NCI-H1436 (cell line): ENCODE results near the gene ST7.
A peak's percentile ranks its signal among the peaks of the same experiment; 100 is the strongest.
"Not testable (repeated sequence)": the region's sequence is repeated elsewhere in the genome, so short reads cannot be mapped to it uniquely, and the experiment has no call there.

Experiments used
- DNase-seq: peaks from one replicate; lab custom pipeline; 2025; lab: John Stamatoyannopoulos, UW

Gene ST7

GRCh38 chr7:117009705-117010361 lies 56.5 kb downstream of the ST7 start:
- DNase-seq, result no peak

DNA sequence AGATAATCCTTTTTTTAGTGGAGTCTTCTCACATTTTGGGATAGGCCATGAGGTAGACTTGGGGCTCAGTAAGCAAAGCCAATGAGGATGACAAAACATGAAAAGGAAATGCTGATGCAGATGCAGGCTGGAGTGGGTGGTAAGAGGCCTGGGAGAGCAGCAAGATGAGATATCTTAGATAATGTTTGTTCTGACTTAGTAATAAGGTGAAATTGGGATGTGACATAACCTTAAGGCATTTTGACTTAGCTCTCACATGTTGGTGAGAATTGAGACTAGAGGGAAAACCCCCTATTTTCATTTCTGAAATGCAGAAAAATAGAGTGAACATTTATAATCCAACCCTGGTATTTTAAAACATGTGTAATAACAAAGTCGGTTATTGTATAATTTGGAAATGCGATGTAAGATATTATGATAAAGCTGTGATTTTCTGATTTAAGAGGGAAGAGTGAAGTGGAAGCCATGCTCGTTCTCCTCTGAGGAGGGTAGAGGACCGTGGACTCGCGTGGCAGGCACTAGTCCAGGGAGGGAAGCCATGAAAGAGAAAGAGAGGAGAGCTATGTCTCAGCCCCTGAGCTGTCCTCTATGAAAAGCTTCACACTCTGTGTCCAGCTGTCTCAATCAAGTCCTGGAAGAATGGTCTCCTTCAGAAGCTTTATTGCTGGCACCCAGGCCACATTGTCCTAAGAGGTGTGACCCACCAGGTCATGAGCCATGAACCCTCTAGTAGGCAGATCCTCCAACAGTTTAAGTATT lies 57.3 kb downstream of the ST7 start:
- DNase-seq, result no peak

- DNase-seq, result no peak
These were observed 58.3 kb downstream of the ST7 start for GRCh38 chr7:117011419-117012260.

DNA sequence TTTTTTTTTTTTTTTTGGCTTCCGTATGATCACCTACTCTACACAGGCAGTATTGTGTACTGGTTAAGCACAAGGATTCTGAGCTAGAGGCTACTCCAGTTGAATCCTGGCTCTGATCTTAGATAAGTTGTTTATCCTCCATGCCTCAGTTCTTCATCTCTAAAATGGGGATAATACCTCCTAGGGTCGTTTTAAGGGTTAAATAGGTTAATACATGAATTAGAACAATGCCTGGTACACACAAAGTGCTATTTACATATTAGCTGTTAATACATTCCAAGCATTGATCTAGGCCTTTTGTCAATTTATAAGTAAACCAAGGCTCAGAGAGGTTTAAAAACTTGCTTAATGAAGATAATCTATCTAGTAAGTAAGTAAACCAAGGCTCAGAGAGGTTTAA lies 59.0 kb downstream of the ST7 start:
- DNase-seq, result no peak

DNA sequence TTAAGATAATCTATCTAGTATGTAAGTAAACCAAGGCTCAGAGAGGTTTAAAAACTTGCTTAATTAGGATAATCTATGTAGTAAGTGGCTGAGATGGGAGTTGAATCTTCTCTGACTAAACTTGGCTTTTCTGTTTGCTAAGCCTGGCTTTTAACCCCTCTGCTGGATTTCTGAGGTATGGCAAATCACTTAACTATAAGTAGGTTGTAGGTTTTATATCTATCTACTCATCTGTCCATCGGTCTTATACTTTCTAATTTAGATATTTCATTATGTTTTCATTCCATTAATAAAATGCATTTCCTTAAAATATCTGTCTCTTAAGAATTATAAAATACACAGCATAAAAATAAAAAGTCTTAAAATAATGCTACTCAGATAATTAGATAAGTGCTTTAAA lies 59.4 kb downstream of the ST7 start:
- no peak for DNase-seq

DNA sequence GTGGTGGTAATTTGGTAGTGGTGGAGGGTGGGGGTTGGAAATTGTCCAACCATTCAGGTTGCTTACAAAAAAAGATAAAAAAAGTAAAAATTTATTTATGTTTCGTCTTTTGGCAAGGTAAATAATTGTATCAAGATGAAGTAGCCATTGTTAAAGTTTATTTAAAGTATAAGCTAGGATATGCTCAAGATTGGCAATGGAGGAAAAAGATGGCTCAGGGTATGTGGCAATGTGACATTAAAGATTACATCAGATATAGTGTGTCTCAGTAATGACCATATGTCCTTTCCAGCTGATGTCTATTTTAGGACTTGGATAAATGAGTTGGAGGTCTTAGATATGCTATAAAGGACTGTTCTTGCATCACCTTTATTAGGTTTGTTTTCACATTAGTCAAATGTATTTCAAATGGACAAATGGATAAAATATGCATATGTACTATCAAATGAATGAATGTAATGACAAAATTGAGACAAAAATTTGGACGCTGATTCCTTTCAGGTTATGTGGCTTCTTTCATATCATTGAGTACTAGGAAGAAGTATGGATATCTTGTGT lies 60.9 kb downstream of the ST7 start:
- no peak for DNase-seq

DNA sequence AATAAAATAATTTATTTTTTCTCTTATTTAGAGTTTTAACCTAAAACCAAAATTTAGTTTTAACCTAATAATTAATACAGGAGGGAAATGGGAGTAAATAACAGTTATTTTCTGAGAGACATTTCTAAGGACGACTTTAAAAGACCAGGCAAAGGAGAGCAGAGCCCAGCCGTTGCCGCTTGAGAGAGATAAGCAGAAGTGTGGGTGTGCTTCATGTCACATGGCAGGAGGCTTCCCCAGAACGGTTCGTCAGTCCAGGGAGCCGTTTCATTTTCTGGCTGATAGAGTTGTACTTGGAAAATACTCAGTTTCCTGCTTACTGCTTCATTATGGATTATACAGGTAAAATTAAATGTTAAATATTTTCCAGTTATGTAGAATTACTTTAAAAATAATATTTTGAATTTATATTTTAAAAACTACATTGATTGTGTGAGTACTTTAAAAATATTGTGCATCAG lies 61.4 kb downstream of the ST7 start:
- no peak for DNase-seq

DNA sequence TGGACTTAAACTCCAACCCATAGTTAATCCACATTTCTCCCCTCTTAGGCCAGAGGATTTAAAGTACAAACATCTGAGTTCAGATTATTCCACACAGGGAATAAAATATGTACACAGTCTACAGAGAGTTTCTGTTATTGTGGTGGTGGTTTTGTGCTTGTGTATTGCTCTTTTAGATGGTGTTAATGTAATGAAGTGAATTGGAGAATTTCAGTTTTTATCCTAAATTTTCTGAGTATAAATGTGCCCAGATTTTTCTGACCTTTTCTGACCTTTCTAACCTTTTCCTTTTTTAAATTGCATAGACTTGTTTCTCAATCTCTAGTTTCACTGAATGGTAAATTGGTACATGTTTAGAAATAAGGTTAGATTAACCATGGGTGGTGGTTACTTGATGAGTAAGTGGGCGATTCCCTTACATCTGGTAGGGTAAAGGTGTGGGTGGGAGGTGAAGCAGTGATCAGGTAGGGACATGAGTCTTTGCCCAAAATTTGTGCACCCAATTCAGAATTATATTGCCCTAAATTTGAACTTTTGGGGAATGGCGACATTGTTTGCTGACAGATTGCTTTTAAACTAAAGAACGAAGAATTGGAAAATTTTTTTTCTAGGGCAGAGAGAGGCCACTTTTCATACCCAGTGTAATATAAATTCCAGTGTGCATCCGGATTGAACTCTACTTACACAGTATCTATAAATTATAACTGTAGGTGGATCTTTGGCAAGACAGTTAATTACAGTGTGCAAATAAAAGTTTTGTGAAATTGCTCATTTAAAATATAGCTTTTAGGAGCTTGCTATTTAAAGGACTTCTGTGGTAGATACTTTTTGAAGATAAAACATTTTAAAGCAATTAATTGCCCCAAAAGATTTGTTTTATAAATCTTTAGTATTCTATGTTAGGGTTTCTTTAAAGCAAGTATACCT lies 62.2 kb downstream of the ST7 start:
- no peak for DNase-seq

DNA sequence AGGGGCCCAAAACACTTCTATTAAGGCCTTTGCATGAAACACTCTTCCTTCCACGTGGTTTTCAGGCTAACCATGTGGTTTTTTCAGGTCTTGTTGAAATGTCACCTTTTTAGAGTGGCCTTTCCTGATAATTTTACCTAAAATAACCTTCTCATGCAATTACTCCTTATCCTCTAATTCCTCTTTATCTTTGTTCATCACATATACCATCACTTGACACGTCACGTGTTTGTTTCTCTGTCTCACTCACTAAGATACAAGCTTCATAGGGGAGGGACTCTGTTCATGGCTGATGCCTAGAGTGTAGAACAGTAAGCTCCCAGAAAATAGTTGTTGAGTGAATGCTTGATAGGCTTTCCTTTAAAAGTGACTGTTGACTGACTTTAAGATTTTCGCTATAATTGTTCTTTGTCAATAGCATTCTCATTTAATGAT lies 63.7 kb downstream of the ST7 start:
- no peak for DNase-seq

- no peak for DNase-seq
These were observed 64.5 kb downstream of the ST7 start for GRCh38 chr7:117017702-117018266.

DNA sequence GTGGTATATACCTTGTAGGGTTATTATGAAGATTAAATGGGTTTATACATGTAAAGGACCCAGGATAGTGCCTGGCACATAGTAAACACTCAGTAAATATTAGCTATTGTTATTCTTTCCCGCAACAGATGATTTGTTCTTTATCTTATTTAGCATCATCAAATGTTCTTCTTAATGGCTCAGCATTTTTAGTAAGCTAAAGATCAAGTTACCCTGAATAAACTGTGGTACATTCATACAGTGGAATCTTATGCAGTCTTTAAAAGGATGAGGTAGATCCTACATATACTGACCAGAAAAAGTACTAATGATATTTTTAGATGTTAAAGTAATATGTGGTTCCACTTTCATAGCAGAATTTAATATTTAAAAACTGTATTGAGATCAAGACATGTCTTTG lies 65.4 kb downstream of the ST7 start:
- DNase-seq, result no peak

DNA sequence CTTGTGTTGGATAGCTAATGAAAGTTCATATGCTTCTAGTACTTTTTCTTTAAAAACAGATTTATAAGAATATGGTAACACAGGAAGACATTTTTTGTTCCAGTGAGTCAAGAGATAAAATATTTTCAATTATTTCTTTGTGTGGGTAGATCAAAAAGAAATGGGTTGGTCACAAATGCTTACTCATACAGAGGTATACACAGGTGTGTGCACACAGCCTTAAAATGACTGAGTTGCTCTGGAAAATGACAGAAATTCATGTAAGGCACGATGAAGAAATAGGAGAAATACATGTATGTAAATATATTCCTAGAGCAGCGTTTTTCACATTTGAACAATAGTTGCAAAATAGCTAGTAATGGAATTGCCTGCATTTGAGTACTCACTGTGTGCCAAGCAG lies 66.0 kb downstream of the ST7 start:
- DNase-seq, result no peak

GRCh38 chr7:117019786-117020590 lies 66.7 kb downstream of the ST7 start:
- peak; percentile 81 for DNase-seq

GRCh38 chr7:117020591-117020973 lies 67.3 kb downstream of the ST7 start:
- DNase-seq, result no peak

DNA sequence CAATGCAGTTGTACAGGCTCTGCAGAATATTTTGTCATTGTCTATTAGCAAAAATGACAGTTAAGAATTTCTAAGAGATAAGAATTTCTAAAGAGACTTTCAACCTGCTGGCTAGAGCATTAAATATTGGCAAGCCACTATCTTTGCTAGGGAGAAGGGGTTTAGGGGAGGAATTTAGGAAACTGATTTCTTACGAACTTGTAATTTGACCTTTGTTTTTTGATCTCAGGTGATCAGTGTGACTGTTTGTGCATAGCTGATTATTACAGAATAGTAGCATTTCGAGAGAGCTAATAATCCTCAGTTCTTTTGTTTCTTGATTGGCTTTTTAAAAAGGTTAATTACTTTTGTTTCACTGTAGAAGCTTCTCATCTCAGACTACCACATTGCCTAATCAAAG lies 68.1 kb downstream of the ST7 start:
- DNase-seq, result no peak

DNA sequence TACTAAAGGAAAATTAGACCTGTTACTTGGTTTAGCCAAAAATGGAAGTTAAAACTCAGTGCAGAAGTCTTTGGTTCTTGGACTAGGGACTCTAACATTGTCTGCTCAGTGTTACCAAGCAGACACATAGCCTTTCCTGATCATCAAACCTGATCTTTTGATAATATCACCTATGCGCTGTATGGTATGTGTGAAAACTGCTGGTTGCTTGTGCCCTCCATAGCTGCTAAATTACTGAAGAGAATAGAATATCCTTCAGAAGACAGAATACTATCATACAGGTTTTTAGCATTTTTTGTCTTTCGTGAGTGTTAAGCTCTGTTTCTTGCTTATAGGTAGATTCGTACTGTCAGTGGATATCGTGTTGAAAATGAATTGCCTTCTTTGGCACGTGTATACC lies 68.7 kb downstream of the ST7 start:
- no peak for DNase-seq

DNA sequence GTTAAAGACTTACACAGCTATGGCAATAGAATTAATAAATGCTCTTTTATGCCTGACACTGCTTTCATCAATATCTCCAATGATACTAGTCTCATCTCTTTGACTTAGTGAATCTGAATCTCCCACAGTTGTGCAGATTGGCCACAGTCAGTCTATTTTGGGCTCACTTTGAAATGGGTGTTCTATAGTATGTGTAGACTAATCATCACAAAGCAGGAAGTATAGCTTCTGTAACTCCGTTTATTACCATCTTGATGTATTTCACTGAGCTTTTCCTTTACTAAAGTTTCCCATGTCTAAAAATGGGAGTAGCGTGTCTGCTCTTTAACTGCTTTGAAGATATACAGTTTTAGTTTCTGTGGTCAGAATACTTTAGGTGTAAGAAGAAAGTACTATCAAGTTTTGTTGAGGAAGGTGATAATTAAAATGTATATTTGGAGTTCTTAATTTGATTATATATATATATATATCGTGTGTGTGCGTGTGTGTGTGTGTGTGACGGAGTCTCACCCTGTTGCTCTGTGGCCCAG lies 70.1 kb downstream of the ST7 start:
- DNase-seq, result no peak

GRCh38 chr7:117024811-117025210 lies 71.5 kb downstream of the ST7 start:
- DNase-seq, result no peak

- no peak for DNase-seq
These were observed 72.6 kb downstream of the ST7 start for GRCh38 chr7:117025891-117026290.

DNA sequence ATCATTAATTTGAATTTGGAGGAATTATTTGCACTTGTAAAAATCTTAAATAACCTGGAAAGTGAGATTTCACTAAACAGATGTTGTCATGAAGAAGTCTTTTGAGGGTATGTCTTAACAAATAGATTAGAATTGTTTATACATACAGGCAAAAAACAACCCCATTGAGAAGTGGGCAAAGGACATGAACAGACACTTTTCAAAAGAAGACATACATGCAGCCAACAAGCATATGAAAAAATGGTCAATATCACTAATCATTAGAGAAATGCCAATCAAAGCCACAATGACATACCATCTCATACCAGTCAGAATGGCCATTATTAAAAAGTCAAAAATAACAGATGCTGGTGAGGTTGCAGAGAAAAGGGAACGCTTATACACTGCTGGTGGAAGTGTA lies 77.0 kb downstream of the ST7 start:
- not testable (repeated sequence) for DNase-seq
